OCI-LY7 (cell line): Measurements from ENCODE around the gene COBL.

Source experiments
- CTCF ChIP-seq: fragments of 200-600 bp; sonication (generic); conservative IDR thresholded peaks from 2 replicates; pipeline ENCODE4 v1.5.1; 2014; ENCODE audit warnings: mild to moderate bottlenecking, antibody characterized with exemption, low read length, moderate library complexity, mixed read lengths
- EZH2phosphoT487 ChIP-seq: fragments of 200-600 bp; sonication (generic); IDR thresholded peaks from 2 replicates; pipeline ENCODE4 v1.6.1; 2018; ENCODE audit warnings: low read depth, borderline replicate concordance, mild to moderate bottlenecking, mixed run types, antibody characterized with exemption, low read length, moderate library complexity, mixed read lengths

- no peak for TF ChIP-seq CTCF
- no peak for TF ChIP-seq EZH2phosphoT487
Observed at GRCh38 chr7:51324206-51324898, 7.7 kb upstream of the COBL start.
